K562 (cell line): Measurements from ENCODE around the gene SOX6. TPM values are rescaled to one million over a fixed set of nuclear protein-coding genes. Genes with fewer than 3 reads are reported as not detected.

Source experiments
- ATAC-seq: fragments of 200-7000 bp; cut with Tn5 transposase; 3 replicates; pipeline ENCODE4 v1.9.1; 2020; ENCODE audit warnings: moderate library complexity
- BruUV-seq: library from RNA; stranded (reverse); fragments of 400-500 nt; replicated peaks from 2 replicates; lab custom pipeline; 2021; lab: Mats Ljungman, UMichigan
- CTCF ChIA-PET: fragments of 300-600 bp; formaldehyde crosslinking; extraction: SDS; loops from one replicate; lab custom pipeline; 2021; ENCODE audit warnings: low intra/inter-chr PET ratio; lab: Yijun Ruan, JAX
- POLR2A ChIA-PET: fragments of 300-600, 350-650 bp; sonication (Branson Sonifier 250); formaldehyde crosslinking; extraction: SDS; loops from one replicate; lab custom pipeline; 2021; ENCODE audit warnings: antibody characterized with exemption, inconsistent platforms; lab: Yijun Ruan, JAX
- DNase-seq, 4 experiments: peaks; one replicate each; pipeline versions ENCODE4 v3.0.0 to v3.0.0-alpha.2; 2011 to 2018; ENCODE audit warnings: low spot score in 3 of 4, mixed read lengths in 3 of 4; ENCODE audit errors: extremely low read depth in 1 of 4
- FAIRE-seq: peaks from 2 replicates; lab custom pipeline; 2011; peaks lifted over from hg19 to GRCh38; lab: Jason Lieb, UNC
- H2AFZ ChIP-seq: 2 replicates; pipeline ENCODE4 v1.6.0; 2011; ENCODE audit warnings: low read depth, low read length, control low read depth, inconsistent platforms
- H3K27ac ChIP-seq: fragments of 200-600 bp; 3 replicates; pipeline ENCODE4 v1.8.0; 2011; ENCODE audit warnings: low read depth, mild to moderate bottlenecking, control low read depth, inconsistent platforms, low read length, moderate library complexity, mixed read lengths; ENCODE audit errors: extremely low read depth
- H3K27me3 ChIP-seq, 2 experiments: fragments of 300-600 bp in 1 of 2; 2 replicates in 1 of 2; 3 replicates in 1 of 2; pipeline versions ENCODE4 v1.6.0 to v1.8.0; 2011; ENCODE audit warnings: inconsistent platforms in 2 of 2, low read length in 2 of 2, mild to moderate bottlenecking in 1 of 2, mixed read lengths in 1 of 2, moderate library complexity in 1 of 2; ENCODE audit not compliant: control insufficient read depth in 2 of 2, insufficient read depth in 2 of 2
- H3K36me3 ChIP-seq: fragments of 300-600 bp; 3 replicates; pipeline ENCODE4 v1.8.0; 2011; ENCODE audit warnings: mild to moderate bottlenecking, low read length, inconsistent platforms; ENCODE audit not compliant: control insufficient read depth, insufficient read depth
- H3K4me1 ChIP-seq, 2 experiments: fragments of 200-600 bp in 1 of 2; replicated peaks in 1 of 2; 2 replicates in 1 of 2; 3 replicates in 1 of 2; pipeline versions ENCODE4 v1.5.1 to v1.8.0; 2011; ENCODE audit warnings: inconsistent platforms in 2 of 2, low read length in 2 of 2, mild to moderate bottlenecking in 1 of 2, mixed read lengths in 1 of 2, moderate library complexity in 1 of 2; ENCODE audit not compliant: control insufficient read depth in 2 of 2, insufficient read depth in 2 of 2
- H3K4me2 ChIP-seq: 2 replicates; pipeline ENCODE4 v1.6.1; 2011; ENCODE audit warnings: low read length, control low read depth, inconsistent platforms, mixed read lengths; ENCODE audit not compliant: insufficient read depth
- H3K4me3 ChIP-seq: fragments of 200-600 bp; sonication (generic), shearing (Covaris generic); 2 replicates; pipeline ENCODE4 v1.5.1; 2016; ENCODE audit warnings: control low read depth, inconsistent platforms
- H3K79me2 ChIP-seq: fragments of 200-600 bp; 3 replicates; pipeline ENCODE4 v1.8.0; 2011; ENCODE audit warnings: low read length, inconsistent platforms; ENCODE audit not compliant: control insufficient read depth, insufficient read depth
- H3K9ac ChIP-seq, 2 experiments: 2 replicates each; pipeline versions ENCODE4 v1.6.0 to v1.6.1; 2011; ENCODE audit warnings: low read depth in 2 of 2, low read length in 2 of 2, control low read depth in 1 of 2, inconsistent platforms in 1 of 2, mild to moderate bottlenecking in 1 of 2, mixed read lengths in 1 of 2; ENCODE audit not compliant: insufficient read depth in 1 of 2
- H3K9me1 ChIP-seq: one replicate; pipeline ENCODE4 v1.6.0; 2011; ENCODE audit warnings: inconsistent platforms, mild to moderate bottlenecking, low read length, moderate library complexity; ENCODE audit not compliant: control insufficient read depth, insufficient read depth
- H3K9me3 ChIP-seq: replicated peaks from 2 replicates; pipeline ENCODE4 v1.5.1; 2011; ENCODE audit warnings: low read depth, low read length, inconsistent platforms; ENCODE audit not compliant: control insufficient read depth, insufficient read depth
- H4K20me1 ChIP-seq: replicated peaks from 2 replicates; pipeline ENCODE4 v1.6.1; 2011; ENCODE audit warnings: low read length, inconsistent platforms, mixed read lengths; ENCODE audit not compliant: control insufficient read depth, insufficient read depth
- CC2D1A ChIP-seq: fragments of 450-650 bp; IDR thresholded peaks from 2 replicates; pipeline ENCODE4 v1.6.1; 2017; ENCODE audit warnings: mild to moderate bottlenecking
- GTF2F1 ChIP-seq: IDR thresholded peaks from 2 replicates; pipeline ENCODE4 v1.6.1; 2011; ENCODE audit warnings: low read depth, low read length, improper control_type of control experiment
- HSF4 ChIP-seq: fragments of 250-450 bp; sonication (Bioruptor Pico); IDR thresholded peaks from 2 replicates; pipeline ENCODE4 v2.1.2; 2022; ENCODE audit warnings: mild to moderate bottlenecking, moderate library complexity, borderline replicate concordance
- JUND ChIP-seq, 2 experiments: IDR thresholded peaks; 2 replicates in 1 of 2; 3 replicates in 1 of 2; pipeline ENCODE4 v1.6.1; 2011; ENCODE audit warnings: borderline replicate concordance in 2 of 2, low read depth in 2 of 2, low read length in 2 of 2, improper control_type of control experiment in 1 of 2, missing biosample characterization in 1 of 2, missing genetic modification characterization in 1 of 2, missing genetic modification reagents in 1 of 2
- MAZ ChIP-seq, 2 experiments: fragments of 450-650 bp in 1 of 2; sonication (generic) in 1 of 2; formaldehyde crosslinking; IDR thresholded peaks in 1 of 2; conservative IDR thresholded peaks in 1 of 2; 2 replicates each; pipeline versions ENCODE4 v1.4.0 to v1.5.0; 2020; ENCODE audit warnings: mild to moderate bottlenecking in 1 of 2, missing genetic modification reagents in 1 of 2
- MEIS2 ChIP-seq: fragments of 450-650 bp; IDR thresholded peaks from 2 replicates; pipeline ENCODE4 v1.6.1; 2014; ENCODE audit warnings: mild to moderate bottlenecking; ENCODE audit not compliant: partially characterized antibody
- MYNN ChIP-seq, 2 experiments: sonication (generic); formaldehyde crosslinking in 1 of 2; IDR thresholded peaks; 2 replicates each; pipeline versions ENCODE4 v1.5.0 to v1.6.1; 2016 to 2020; ENCODE audit warnings: antibody characterized with exemption in 1 of 2, missing genetic modification reagents in 1 of 2
- SAFB ChIP-seq: fragments of 200-400 bp; formaldehyde crosslinking; IDR thresholded peaks from 2 replicates; pipeline ENCODE4 v1.6.1; 2017; ENCODE audit warnings: low read depth, low read length, borderline replicate concordance
- TCF7L2 ChIP-seq: fragments of 150-350 bp; IDR thresholded peaks from 2 replicates; pipeline ENCODE4 v1.6.1; 2016; ENCODE audit warnings: low read depth, mild to moderate bottlenecking, low read length, moderate library complexity
- TEAD2 ChIP-seq: fragments of 450-650 bp; IDR thresholded peaks from 2 replicates; pipeline ENCODE4 v1.6.1; 2016; ENCODE audit warnings: missing genetic modification characterization, control low read depth, missing compliant biosample characterization
- ZNF384 ChIP-seq: IDR thresholded peaks from 2 replicates; pipeline ENCODE4 v1.6.1; 2012; ENCODE audit warnings: low read depth, low read length, improper control_type of control experiment
- WGBS: fragments of 100-300 bp; shearing (Covaris generic); methylation state at CpG from one replicate; pipeline ENCODE4 v1.1.6; 2016; ENCODE audit warnings: low coverage, mixed read lengths; ENCODE audit not compliant: insufficient coverage; ENCODE audit errors: missing lambda C conversion rate; 5-methylcytosine and 5-hydroxymethylcytosine counted together
- in situ Hi-C: fragments of 300-500 bp; cut with MboI; formaldehyde crosslinking; loops from 4 replicates; pipeline ENCODE4 v1.15.0; 2018; ENCODE audit warnings: inconsistent platforms, mixed read lengths
- intact Hi-C: fragments of 100-400 bp; cut with micrococcal nuclease; formaldehyde crosslinking; loops from 2 replicates; pipeline ENCODE4 v1.14.2; 2022
- polyA plus RNA-seq, 8 experiments: library from polyadenylated mRNA; depleted of rRNA in 4 of 8; stranded (reverse) in 5 of 8; unstranded in 3 of 8; fragments of >200 nt; fragmentation: Nextera tagmentation in 2 of 8; fragmentation: Illumina TruSeq in 1 of 8; extraction: Ambion mirVana in 2 of 8; extraction: Trizol in 1 of 8; gene quantifications; 2 replicates each; pipeline versions ENCODE4 v1.2.1 to v1.2.3, GENCODE V29; 2011 to 2014; ENCODE audit warnings: inconsistent platforms in 1 of 8, missing spikeins in 1 of 8
- total RNA-seq, 7 experiments: library from RNA; depleted of rRNA in 6 of 7; stranded (reverse); fragments of >200 nt in 6 of 7; fragmentation: Illumina TruSeq in 2 of 7; extraction: Trizol in 2 of 7; gene quantifications; 2 replicates each; pipeline versions ENCODE4 v1.2.1 to v1.2.3, GENCODE V29; 2011 to 2021; ENCODE audit warnings: low replicate concordance in 1 of 7
- TF ChIP-seq, protein P1 (sequence below): fragments of 450-650 bp; formaldehyde crosslinking; IDR thresholded peaks from 2 replicates; pipeline ENCODE4 v1.4.0; 2020; ENCODE audit warnings: mild to moderate bottlenecking, moderate library complexity
- TF ChIP-seq, protein P2 (sequence below), 2 experiments: IDR thresholded peaks in 1 of 2; conservative IDR thresholded peaks in 1 of 2; 2 replicates each; pipeline ENCODE4 v1.6.1; 2016; ENCODE audit warnings: low read depth in 2 of 2, mild to moderate bottlenecking in 1 of 2, missing compliant biosample characterization in 1 of 2, missing genetic modification characterization in 1 of 2, moderate library complexity in 1 of 2

The SOX6 gene
- total and polyA plus RNA-seq, 9 of the 15 experiments (the other 6 are each of a cell fraction or from before 2014, with no cell fraction given): 0.89 to 8.7 (median 5.7) TPM

DNA sequence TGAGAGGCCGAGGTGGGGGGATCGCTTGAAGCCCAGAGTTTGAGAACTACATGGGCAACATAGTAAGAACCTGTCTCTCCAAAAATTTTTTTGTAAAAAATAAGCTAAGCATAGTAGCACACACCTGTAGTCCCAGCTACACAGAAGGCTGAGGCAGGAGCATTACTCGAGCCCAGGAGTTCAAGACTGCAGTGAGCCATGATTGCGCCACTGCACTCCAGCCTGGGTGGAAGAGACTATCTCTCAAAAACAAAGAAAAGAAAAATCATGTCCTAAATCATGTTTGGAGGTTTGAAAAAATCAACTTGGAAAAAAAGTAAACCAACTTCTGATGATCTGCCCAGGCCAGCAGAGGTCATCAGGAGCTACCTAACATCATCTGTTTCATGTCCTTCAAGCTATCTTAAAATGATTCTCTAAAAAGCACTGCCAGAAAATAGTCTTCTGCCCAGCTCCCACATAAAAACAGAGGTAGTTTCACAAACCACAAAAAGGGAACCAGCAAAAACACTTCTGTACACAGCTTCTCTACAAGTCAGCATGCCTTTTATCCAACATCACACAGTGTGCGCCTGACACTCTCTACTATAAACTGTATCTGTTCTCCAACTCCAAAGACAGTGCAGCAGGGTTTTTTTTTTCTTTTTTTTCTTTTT is 165.0 kb downstream of the SOX6 start:
- Histone ChIP-seq H2AFZ (no peak overlapping the region), H3K9me3 (no peaks in the 10 kb centered on the region), H3K4me2 (no peak overlapping the region), H3K27ac (no peak overlapping the region), H4K20me1 (no peaks in the 10 kb centered on the region), H3K4me3 (no peak overlapping the region), H3K79me2 (no peaks in the 10 kb centered on the region), H3K9ac (no peak overlapping the region), H3K27me3 (no peaks in the 10 kb centered on the region), H3K36me3 (no peaks in the 10 kb centered on the region), H3K9me1 (no peaks in the 10 kb centered on the region), H3K4me1 (peaks cover 3 to 15% of the 10 kb centered on the region in 2 experiments; a peak in 4 of 5 replicates)
- 73% methylated on average over 4 of the region's 5 CpGs for WGBS
- peak; percentile 75 for ATAC-seq
- in situ Hi-C loops: loop anchor here (5.0 kb wide), 1 partner anchor 416 kb away; no protein-coding TSS in a partner anchor
- POLR2A ChIA-PET: interaction anchor here (1.1 to 1.2 kb wide), 2 partner anchors 13 to 422 kb away, joined by 3 to 4 read pairs; no protein-coding TSS in a partner anchor
- no TSS peak for BruUV-seq
- peak in 2 of 4 experiments; percentile 35 to 54 for DNase-seq
- FAIRE-seq: peak; percentile 70
- intact Hi-C loops: loop anchor here (1.0 to 10.0 kb wide), 4 partner anchors 86 to 422 kb away; partner anchors contain the start of gene SOX6
- CTCF ChIA-PET: interaction anchor here (0.6 to 2.2 kb wide), 3 partner anchors 20 to 422 kb away, joined by 4 to 24 read pairs (median 8); no protein-coding TSS in a partner anchor
- TF ChIP-seq JUND (IDR thresholded peaks at IDR 0.05; ENCODE audit: borderline replicate concordance, low read depth, low read length): peak; percentile 19; the same call in 1 of the 2 replicates
- TF ChIP-seq JUND (tag; IDR thresholded peaks at IDR 0.05; ENCODE audit: borderline replicate concordance, low read depth, low read length): no peak
- TF ChIP-seq, protein P1, sequence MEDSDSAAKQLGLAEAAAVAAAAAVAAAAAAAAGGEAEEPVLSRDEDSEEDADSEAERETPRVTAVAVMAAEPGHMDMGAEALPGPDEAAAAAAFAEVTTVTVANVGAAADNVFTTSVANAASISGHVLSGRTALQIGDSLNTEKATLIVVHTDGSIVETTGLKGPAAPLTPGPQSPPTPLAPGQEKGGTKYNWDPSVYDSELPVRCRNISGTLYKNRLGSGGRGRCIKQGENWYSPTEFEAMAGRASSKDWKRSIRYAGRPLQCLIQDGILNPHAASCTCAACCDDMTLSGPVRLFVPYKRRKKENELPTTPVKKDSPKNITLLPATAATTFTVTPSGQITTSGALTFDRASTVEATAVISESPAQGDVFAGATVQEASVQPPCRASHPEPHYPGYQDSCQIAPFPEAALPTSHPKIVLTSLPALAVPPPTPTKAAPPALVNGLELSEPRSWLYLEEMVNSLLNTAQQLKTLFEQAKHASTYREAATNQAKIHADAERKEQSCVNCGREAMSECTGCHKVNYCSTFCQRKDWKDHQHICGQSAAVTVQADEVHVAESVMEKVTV (CRISPR knock-in tag): peak; percentile 57; the same call in 1 of the 2 replicates
- no peak for TF ChIP-seq GTF2F1
- peak; percentile 2 for TF ChIP-seq MEIS2
- no peak for TF ChIP-seq TEAD2 (tag)
- 0 out of 4 replicates have a peak, but pooled peaks of 1 of the 2 experiments have one; percentile 16 for TF ChIP-seq MAZ (CRISPR knock-in tag; conservative IDR thresholded peaks at IDR 0.05 in 1 of 2, IDR thresholded peaks at IDR 0.05 in 1 of 2)
- TF ChIP-seq CC2D1A: 0 out of 2 replicates have a peak, but pooled peaks have one; percentile 11
- no peak for TF ChIP-seq MYNN (IDR thresholded peaks at IDR 0.05)
- no peak for TF ChIP-seq MYNN (CRISPR knock-in tag; IDR thresholded peaks at IDR 0.05)
- TF ChIP-seq HSF4 (CRISPR knock-in tag): no peak
- TF ChIP-seq, protein P2, sequence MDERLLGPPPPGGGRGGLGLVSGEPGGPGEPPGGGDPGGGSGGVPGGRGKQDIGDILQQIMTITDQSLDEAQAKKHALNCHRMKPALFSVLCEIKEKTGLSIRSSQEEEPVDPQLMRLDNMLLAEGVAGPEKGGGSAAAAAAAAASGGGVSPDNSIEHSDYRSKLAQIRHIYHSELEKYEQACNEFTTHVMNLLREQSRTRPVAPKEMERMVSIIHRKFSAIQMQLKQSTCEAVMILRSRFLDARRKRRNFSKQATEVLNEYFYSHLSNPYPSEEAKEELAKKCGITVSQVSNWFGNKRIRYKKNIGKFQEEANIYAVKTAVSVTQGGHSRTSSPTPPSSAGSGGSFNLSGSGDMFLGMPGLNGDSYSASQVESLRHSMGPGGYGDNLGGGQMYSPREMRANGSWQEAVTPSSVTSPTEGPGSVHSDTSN (CRISPR knock-in tag; IDR thresholded peaks at IDR 0.05; ENCODE audit: low read depth): no peak
- TF ChIP-seq, protein P2 (tag; conservative IDR thresholded peaks at IDR 0.05; ENCODE audit: low read depth): 0 out of 2 replicates have a peak, but pooled peaks have one; percentile 17
- TF ChIP-seq SAFB: no peak
- TF ChIP-seq ZNF384: 0 out of 2 replicates have a peak, but pooled peaks have one; percentile 50
- TF ChIP-seq TCF7L2: no peak
